NCI-H2196 treated with DMSO at 0.1 percent for 48 hours (cell line): ENCODE results near the gene GEMIN4.
"Not testable (repeated sequence)": the region's sequence is repeated elsewhere in the genome, so short reads cannot be mapped to it uniquely, and the experiment has no call there.

Source experiments
- DNase-seq: peaks from one replicate; lab custom pipeline; 2025; ENCODE audit not compliant: unreplicated experiment; lab: John Stamatoyannopoulos, UW

GEMIN4 gene

DNA sequence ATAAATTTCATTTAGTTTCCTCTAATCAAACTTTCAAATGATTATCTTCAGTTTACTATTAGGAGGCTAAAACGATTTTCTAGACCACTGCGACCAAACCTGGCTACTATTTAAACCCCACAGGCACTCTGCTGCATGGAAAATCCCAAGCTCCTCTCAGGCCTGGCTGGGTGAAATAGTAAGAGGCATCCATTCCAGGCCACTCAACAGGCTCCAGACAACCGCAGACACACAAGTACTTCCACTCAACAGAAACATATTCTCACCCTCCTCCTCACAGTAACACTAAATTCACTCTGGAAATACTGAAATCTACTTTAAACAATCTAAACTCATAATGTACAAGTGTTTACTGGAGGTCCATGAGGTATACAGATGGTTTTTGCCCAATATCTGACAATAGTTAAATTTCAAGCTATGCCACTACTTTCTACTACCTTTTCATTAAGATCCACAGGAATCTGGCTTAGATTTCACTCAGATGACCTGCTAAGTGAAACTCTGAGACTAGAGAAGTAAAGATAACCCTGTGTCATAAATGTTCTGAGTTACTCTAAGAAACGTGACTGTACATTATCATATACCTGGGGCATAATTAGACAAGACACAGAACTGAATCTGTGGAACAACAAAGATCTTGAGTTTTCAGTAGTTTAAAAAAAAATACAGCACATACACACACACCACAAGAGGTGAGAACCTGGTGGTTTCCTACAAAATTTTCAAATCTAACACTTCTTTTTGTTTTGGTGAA, 47.8 kb downstream of the GEMIN4 start:
- DNase-seq: no peak

- no peak for DNase-seq
Measured at GRCh38 chr17:703081-703875, 48.8 kb downstream of the GEMIN4 start.

GRCh38 chr17:700504-701094, 51.5 kb downstream of the GEMIN4 start:
- DNase-seq: no peak

- no peak for DNase-seq
Measured at GRCh38 chr17:699345-699744, 52.7 kb downstream of the GEMIN4 start.

GRCh38 chr17:698096-698495, 54.0 kb downstream of the GEMIN4 start:
- not testable (repeated sequence) for DNase-seq

DNA sequence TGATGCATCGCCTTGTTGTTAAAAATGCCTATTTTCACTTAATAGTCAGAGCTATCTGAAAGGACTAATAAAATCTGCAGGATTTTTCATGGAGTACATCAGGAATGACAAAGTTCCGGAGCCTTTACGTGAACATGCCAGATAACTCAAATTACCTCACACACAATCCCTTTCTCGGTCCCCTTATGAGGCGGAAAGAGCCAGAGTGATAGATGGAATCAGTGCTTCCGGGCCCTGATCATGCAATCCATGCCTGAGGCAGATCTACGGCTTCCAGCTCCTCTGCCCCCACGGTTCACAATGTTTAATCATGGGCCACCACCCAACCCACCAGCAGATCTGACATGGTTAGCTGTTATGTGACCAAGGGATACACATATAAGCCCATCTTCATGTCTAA, 54.4 kb downstream of the GEMIN4 start:
- no peak for DNase-seq

GRCh38 chr17:696369-696768, 55.7 kb downstream of the GEMIN4 start:
- DNase-seq: no peak
